ENCODE data around the gene SGIP1. TPM values are rescaled to one million over a fixed set of nuclear protein-coding genes. Genes with fewer than 3 reads are reported as not detected.

SGIP1 gene
- total and polyA plus RNA-seq, 2 experiments from 2014 or later, result 3.1 to 20.2 TPM

GRCh38 chr1:66685670-66686069 lies 151.7 kb downstream of the SGIP1 start:
- Histone ChIP-seq H3K36me3 (replicated peaks; ENCODE audit: insufficient read depth, low read depth) (no peaks in the 10 kb centered on the region), H3K27me3 (no peaks in the 10 kb centered on the region), H3K79me2 (no peaks in the 10 kb centered on the region), H3K9me2 (replicated peaks; ENCODE audit: insufficient read depth) (no peaks in the 10 kb centered on the region), H3K4me3 (no peak overlapping the region), H3K4me2 (no peak overlapping the region), H4K20me1 (ENCODE audit: insufficient read depth, poor library complexity, severe bottlenecking) (no peaks in the 10 kb centered on the region), H3K9me3 (ENCODE audit: low read depth) (no peaks in the 10 kb centered on the region), H3K4me1 (ENCODE audit: insufficient read depth) (no peaks in the 10 kb centered on the region), H3K27ac (no peak overlapping the region), H2AFZ (no peak overlapping the region)
- no peak for TF ChIP-seq EZH2 (IDR thresholded peaks at IDR 0.05; ENCODE audit: borderline replicate concordance)
- TF ChIP-seq EZH2phosphoT487 (IDR thresholded peaks at IDR 0.05; ENCODE audit: low read depth, severe bottlenecking, unreplicated experiment), result no peak
- TF ChIP-seq, protein P1, sequence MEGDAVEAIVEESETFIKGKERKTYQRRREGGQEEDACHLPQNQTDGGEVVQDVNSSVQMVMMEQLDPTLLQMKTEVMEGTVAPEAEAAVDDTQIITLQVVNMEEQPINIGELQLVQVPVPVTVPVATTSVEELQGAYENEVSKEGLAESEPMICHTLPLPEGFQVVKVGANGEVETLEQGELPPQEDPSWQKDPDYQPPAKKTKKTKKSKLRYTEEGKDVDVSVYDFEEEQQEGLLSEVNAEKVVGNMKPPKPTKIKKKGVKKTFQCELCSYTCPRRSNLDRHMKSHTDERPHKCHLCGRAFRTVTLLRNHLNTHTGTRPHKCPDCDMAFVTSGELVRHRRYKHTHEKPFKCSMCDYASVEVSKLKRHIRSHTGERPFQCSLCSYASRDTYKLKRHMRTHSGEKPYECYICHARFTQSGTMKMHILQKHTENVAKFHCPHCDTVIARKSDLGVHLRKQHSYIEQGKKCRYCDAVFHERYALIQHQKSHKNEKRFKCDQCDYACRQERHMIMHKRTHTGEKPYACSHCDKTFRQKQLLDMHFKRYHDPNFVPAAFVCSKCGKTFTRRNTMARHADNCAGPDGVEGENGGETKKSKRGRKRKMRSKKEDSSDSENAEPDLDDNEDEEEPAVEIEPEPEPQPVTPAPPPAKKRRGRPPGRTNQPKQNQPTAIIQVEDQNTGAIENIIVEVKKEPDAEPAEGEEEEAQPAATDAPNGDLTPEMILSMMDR (IDR thresholded peaks at IDR 0.05; ENCODE audit: poor library complexity), result no peak
- DNase-seq (ENCODE audit: low spot score), result no peak
- 97% methylated on average over 1 of the region's 1 CpG for WGBS (ENCODE audit: low lambda C conversion rate, missing lambda C conversion rate)

DNA sequence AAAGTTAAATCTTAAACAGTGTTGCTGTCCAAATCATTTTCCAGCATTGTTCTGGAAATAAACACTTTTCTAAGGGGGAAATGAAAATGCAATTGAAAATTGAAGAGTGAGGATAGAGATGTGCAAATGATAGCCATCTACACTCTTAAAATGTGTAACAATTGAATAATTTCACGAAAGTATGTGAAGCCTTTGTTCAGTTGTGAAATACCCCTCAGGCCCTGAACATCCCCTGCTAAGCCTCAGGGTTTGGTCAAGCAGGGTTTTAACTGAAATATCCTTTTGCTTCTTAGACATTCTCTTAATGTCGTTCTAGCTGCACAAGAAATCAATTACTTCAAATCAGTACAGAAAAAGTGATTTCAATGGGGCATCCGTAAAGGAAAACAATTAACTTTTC lies 152.5 kb downstream of the SGIP1 start:
- Histone ChIP-seq H3K4me3 (no peak overlapping the region), H3K9me2 (replicated peaks; ENCODE audit: insufficient read depth) (no peaks in the 10 kb centered on the region), H3K9me3 (ENCODE audit: low read depth) (no peaks in the 10 kb centered on the region), H3K27me3 (no peaks in the 10 kb centered on the region), H3K79me2 (no peaks in the 10 kb centered on the region), H3K27ac (no peak overlapping the region), H2AFZ (no peak overlapping the region), H3K4me1 (ENCODE audit: insufficient read depth) (no peaks in the 10 kb centered on the region), H3K36me3 (replicated peaks; ENCODE audit: insufficient read depth, low read depth) (no peaks in the 10 kb centered on the region), H3K4me2 (no peak overlapping the region), H4K20me1 (ENCODE audit: insufficient read depth, poor library complexity, severe bottlenecking) (no peaks in the 10 kb centered on the region)
- no peak for DNase-seq (ENCODE audit: low spot score)
- no peak for TF ChIP-seq EZH2 (IDR thresholded peaks at IDR 0.05; ENCODE audit: borderline replicate concordance)
- TF ChIP-seq, protein P1 (IDR thresholded peaks at IDR 0.05; ENCODE audit: poor library complexity), result no peak
- TF ChIP-seq EZH2phosphoT487 (IDR thresholded peaks at IDR 0.05; ENCODE audit: low read depth, severe bottlenecking, unreplicated experiment), result no peak
- WGBS (ENCODE audit: low lambda C conversion rate, missing lambda C conversion rate), result 87% methylated on average over 3 of the region's 3 CpGs

DNA sequence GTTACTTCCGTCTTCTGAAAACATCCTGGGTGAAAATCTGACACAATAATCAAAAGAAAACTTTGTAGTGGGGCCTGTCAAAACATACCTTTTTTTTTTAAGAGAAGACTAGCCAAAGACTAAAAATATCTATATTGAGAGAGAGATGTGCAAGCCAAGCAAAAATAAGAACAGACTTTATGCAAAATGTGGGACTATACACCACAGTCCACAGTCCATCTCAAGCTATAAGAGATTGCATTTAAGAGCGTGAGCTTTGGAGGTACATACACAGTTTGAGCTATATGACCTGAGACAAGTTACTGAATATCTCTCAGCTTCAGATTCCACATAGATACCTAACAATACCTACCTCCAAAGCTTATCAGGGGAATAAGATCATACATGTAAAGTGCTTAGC lies 153.4 kb downstream of the SGIP1 start:
- Histone ChIP-seq H4K20me1 (ENCODE audit: insufficient read depth, poor library complexity, severe bottlenecking) (no peaks in the 10 kb centered on the region), H3K36me3 (replicated peaks; ENCODE audit: insufficient read depth, low read depth) (no peaks in the 10 kb centered on the region), H2AFZ (no peak overlapping the region), H3K4me3 (no peak overlapping the region), H3K4me1 (ENCODE audit: insufficient read depth) (no peaks in the 10 kb centered on the region), H3K79me2 (no peaks in the 10 kb centered on the region), H3K4me2 (no peak overlapping the region), H3K9me3 (ENCODE audit: low read depth) (no peaks in the 10 kb centered on the region), H3K27ac (no peak overlapping the region), H3K9me2 (replicated peaks; ENCODE audit: insufficient read depth) (no peaks in the 10 kb centered on the region), H3K27me3 (no peaks in the 10 kb centered on the region)
- DNase-seq (ENCODE audit: low spot score), result no peak
- WGBS (ENCODE audit: low lambda C conversion rate, missing lambda C conversion rate), result 85% methylated on average over 2 of the region's 2 CpGs
- TF ChIP-seq EZH2 (IDR thresholded peaks at IDR 0.05; ENCODE audit: borderline replicate concordance) (no peak), EZH2phosphoT487 (IDR thresholded peaks at IDR 0.05; ENCODE audit: low read depth, severe bottlenecking, unreplicated experiment) (no peak)
- TF ChIP-seq, protein P1 (IDR thresholded peaks at IDR 0.05; ENCODE audit: poor library complexity), result no peak

Data from hepatocyte (in vitro differentiated cells).